CD4-positive, alpha-beta T cell treated with Interleukin-17A for 1 hour (primary cell): ENCODE results near the gene CNTN3.

Experiments
- DNase-seq: peaks from one replicate; pipeline ENCODE4 v3.0.0-alpha.2; 2020

Gene CNTN3

GRCh38 chr3:74614107-74614967 is at the start of gene CNTN3:
CNTN3 (minus strand) TSS chr3:74614659; CDS start chr3:74521112, 93,547 bp downstream.
- no peak for DNase-seq

DNA sequence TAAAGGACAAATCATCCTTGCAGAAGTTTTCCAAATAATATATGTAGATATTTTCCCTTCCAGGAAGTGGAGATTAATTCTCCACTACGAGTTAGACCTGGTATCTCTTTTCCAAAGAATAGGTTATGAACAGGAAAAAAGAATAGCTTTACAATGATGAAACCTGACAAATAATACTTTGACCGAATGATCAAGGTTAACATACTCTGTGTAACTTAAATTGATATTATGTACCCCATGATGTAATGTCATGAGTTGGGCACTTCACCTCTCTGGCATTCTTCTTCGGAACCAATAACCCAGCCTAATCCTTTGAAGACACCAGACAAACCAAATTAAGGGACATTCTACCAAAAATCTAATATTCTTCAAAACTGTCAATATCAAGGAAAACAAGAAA is 48.7 kb upstream of the CNTN3 start:
- no peak for DNase-seq

DNA sequence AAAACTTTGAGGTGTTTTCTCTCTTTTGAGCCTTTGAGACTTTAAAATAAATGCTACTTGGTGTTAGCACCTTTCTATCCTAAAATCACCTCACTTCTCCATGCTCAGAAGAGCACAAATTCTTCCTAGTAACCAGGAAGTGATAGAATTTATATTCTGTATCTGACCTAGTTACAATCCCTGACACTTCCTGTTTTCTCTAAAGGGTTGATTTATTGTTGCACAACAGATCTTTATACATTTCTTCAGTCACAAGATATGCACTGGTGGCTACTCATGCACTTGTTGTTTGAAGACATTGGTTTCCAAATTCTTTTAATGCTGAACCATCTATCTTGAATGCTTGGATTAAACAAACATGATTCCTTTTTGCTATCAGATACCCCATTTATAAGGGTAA is 47.2 kb upstream of the CNTN3 start:
- no peak for DNase-seq

GRCh38 chr3:74651885-74652284 is 37.4 kb upstream of the CNTN3 start:
- DNase-seq: no peak

DNA sequence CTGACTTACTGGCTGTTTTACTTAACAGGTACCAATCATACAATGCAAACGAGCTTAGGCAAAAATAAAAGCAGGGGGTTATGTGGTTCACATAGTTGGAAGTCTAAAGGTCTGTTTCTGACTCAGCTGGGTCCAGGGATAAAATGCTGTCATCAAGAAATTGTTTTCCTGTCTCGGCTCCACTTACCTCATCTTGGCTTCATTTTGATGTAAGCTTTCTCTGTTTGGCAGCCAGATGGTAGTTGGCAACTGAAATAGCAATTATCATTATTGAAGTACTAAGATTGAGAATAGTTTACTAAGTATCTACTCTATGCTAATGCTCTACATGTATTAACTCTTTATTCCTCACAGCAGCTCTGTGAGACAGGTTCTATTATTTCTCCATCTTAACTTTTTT is 36.8 kb upstream of the CNTN3 start:
- no peak for DNase-seq

- no peak for DNase-seq
Observed at GRCh38 chr3:74648107-74648506, 33.6 kb upstream of the CNTN3 start.

DNA sequence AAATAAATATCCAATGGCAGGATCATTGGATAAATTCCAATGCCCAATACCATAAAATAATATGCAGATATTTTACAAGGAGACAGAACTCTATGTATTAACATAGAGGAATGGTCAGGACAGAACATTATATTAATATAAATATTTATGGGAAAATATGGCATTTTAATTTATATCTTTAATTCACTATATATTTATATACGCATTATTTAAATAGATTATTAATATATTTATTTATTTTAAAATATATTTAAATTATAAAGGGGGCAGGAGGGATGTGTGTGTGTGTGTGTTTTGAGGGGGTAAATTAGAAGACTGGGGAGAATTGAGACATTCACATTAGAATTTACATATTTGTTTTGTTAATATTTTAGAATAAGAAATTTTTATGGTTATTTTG is 31.6 kb upstream of the CNTN3 start:
- no peak for DNase-seq

GRCh38 chr3:74643636-74644035 is 29.2 kb upstream of the CNTN3 start:
- no peak for DNase-seq

DNA sequence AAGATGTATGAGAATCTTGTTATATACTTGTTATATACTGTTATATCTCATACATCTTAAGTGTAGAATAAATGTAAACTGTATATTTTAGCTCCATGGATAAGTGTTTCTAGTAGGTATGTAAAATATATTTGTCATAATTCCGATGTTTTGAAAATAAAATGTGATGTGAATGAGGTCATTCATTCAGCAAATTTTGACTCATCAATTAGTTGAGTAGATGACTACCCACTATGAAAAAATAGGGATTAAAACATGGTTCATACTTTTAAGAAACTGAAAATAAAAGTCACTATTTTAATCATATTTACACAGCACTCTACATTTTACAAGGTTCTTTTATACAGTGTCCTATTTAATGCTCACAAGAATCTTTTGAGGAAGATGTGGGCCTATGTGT is 28.4 kb upstream of the CNTN3 start:
- DNase-seq: no peak

DNA sequence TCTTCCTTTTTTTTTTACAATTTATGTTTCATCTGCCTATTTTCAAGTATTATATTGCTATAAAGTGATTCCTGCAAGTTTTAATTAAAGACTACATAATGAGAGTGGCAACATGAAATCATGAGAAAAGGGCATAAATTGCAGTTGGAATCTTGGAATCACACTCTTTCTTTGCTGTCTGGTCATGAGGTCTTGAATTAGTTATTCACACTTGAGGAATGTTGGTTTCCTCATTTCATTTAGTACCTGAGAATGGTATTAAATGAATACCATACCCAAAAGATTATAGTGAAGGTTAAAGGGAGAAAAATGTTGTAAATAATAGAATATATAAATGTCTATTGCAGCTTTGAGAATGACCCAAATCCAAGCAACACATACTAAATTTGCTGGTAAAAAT is 25.8 kb upstream of the CNTN3 start:
- DNase-seq: no peak

DNA sequence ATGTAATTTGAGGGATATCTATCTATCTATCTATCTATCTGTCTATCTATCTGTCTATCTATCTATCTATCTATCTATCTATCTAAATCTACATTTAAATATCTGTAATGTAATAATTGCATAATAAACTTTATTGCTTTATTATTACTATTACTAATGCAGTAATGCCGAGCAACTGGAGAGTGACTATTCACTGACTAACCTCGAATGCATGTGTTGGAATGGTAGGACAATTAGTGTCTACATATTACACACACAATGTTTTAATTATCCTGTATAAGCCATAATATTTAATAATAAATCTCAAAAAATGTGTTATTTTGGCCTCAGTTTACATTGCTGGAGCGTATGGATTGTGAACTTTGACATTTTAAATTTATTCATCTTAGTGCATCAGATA is 25.2 kb upstream of the CNTN3 start:
- no peak for DNase-seq

DNA sequence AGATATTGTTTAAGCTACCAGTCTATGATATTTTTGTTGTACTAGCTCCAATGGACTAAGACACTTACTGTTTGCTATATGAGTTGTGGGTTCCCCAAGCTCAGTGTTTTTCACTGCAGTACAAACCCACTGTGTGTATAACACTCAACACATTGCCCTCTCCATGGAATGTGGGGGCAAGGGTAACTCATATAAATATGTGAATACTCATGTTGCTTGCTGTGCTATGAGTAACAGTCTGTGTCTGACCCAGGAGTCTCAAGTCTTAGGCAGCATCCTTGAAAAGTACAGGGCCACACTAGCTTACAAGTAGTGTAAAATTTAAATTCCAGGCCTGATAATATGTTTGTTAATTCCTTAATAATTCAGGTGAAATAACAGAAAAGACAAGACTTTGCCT is 22.5 kb upstream of the CNTN3 start:
- no peak for DNase-seq

DNA sequence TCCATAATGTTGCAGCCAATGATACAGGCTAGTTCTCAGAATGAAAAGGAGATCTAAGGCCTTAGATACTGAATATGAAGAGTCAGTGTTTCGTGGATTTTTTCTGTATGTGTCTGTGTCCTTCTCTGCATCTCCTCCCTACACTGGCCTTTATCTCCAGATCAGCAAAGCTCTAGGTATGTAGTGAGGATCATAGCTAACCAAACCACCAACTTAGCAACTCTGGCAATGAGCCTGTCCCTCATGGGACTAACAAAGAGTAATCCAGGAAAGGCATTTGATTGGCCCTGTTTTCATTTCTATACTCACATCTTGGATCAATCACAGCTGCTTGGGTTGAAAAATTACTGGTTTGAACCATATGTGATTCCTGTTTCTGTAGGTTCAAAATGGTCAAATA is 18.6 kb upstream of the CNTN3 start:
- DNase-seq: no peak

DNA sequence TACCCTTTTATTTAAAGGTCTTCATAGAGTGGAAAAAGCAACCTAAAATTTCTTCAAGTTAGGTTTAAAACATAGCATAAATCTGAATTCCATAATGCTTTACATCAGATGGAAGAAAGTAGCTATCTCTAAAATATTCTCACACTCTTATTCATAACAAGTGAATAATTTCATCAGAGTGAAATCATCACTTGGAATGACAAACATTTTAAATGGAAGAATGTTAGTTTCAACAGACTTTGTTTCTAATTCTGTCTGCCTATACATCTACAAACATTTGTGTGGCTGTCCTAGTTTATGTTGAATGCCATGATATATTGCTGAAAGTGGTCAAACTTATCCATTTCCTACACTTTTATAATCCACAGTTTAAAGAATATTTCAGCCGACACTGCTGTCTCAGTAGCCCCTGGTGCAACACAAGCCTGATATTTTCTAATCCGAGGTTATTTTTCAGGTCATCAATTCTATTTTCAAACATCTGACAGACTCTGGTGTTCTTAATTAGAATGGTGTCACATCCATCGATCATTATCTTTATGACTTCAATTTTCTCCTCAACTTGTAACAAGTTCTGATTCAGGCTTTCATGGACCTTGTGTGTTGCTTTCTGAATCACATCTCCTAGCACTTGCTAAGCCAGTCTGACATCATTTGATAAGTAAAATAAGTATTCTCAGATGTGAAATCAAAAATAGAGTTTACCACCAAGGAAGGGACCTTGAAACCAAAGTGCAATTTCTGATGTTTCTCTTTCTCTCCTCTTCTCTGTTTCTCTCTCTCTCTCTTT is 17.1 kb upstream of the CNTN3 start:
- DNase-seq: no peak

DNA sequence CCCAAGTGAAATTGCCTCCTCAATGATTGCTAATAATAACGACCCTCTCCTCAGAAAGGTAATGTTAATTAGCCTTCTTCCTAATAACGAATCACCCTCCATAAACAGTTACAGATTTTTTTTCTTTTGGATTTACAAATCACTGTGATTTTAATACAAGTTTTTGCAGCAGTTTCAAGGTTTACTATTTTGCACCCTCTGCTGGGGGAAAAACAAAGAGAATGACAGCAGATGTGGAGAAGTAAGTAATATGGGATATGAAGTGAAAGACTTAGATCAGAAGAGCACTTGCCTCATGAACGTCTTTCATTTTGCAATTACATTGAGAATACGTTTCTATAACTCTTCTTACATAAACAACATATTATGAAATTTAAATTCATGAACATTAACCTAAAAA is 16.1 kb upstream of the CNTN3 start:
- DNase-seq: no peak

- DNase-seq: no peak
Observed at GRCh38 chr3:74626011-74626410, 11.6 kb upstream of the CNTN3 start.

GRCh38 chr3:74624301-74624700 is 9.8 kb upstream of the CNTN3 start:
- DNase-seq: no peak

- no peak for DNase-seq
Observed at GRCh38 chr3:74623261-74623836, 8.9 kb upstream of the CNTN3 start.

- no peak for DNase-seq
Observed at GRCh38 chr3:74621581-74621980, 7.1 kb upstream of the CNTN3 start.

DNA sequence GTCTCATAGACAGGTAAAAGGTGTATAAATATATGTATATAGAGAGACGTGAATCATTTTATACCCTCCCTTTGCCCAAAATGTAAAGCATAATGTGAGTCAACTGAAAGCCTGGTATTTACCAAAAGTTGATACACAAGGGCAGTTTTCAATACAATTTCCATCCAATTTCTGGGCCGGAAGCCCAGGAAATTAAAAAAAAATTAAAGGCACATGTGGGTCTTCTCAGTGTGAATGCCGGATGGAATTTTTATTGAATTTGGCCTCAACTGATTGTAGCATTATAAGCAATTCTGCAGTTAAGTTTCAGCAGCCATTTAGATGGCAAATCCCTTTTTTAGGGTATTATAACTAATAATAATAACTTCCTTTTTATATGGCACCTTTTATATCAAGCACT is 3.3 kb upstream of the CNTN3 start:
- no peak for DNase-seq

GRCh38 chr3:74613521-74614106 is 845 bp downstream of the CNTN3 start:
- no peak for DNase-seq

DNA sequence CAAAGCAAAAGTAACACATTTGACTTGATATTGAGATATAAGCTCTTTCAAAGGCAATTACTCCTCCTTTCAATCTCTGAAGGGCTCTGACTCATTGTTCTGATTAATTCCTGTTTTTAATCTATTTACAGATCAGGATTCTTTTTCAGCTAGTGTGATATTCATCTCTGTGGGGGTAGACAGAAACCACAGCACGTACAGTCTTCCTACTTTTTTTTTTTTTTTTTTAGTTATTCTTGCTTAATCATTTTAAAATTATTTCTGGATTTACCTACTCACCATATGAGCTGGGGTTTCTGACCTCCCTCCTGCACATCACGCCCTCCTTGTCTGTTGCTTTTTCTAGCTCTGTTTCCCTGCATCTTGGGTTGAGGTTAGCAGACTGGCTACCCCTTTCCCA is 1.4 kb downstream of the CNTN3 start:
- DNase-seq: no peak

DNA sequence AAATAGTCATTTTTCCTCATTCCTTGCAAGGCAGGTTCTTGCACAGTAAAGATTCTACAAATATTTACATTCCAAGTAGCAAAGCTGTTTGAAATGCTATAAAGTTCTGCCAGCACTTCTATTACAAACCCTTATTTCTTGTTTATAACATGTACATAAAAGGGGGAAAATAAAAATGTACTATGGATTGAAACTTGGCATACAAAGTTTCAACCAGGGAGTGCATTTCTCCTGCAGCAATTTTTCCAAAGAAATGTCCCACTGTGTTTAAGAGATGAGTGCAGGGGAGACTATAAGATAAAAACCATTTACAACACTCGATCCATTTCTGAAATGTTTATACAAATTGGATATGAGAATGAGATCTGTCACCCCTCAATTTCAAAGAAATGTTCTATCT is 3.3 kb downstream of the CNTN3 start:
- no peak for DNase-seq

DNA sequence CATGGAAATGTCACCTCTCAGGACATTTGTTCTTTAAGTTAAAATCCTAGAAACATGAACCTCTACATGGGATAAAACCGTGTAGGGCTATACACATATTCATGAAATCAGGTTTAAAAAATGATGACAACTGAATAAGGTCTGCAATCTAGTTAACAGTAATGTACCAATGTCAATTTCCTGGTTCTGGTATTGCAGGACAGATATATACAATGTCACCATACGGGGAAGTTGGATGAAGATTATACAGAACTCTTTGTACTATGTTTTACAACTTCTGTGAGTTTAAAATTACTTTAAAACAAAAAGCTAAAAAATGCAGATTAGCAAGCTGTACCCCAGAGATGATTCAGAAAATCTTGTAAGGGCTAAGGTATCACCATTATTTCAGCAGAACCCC is 6.7 kb downstream of the CNTN3 start:
- DNase-seq: no peak
